HEK293 (cell line): Measurements from ENCODE around the gene PSMC2.

Source experiments
- CTCF ChIA-PET: fragments of 350-600 bp; formaldehyde crosslinking; extraction: SDS; loops from one replicate; lab custom pipeline; 2021; ENCODE audit warnings: antibody characterized with exemption; lab: Yijun Ruan, JAX
- POLR2A ChIA-PET: fragments of 300-600 bp; formaldehyde crosslinking; extraction: SDS; loops from one replicate; lab custom pipeline; 2020; ENCODE audit warnings: antibody characterized with exemption, inconsistent platforms; lab: Yijun Ruan, JAX
- H3K27ac ChIP-seq: fragments of 200-500 bp; sonication (Bioruptor generic); 2 replicates; pipeline ENCODE4 v1.5.1; 2014; ENCODE audit warnings: low read depth, low read length, control low read depth, inconsistent platforms; ENCODE audit errors: extremely low read depth
- H3K36me3 ChIP-seq, 2 experiments: fragments of 200-500 bp in 1 of 2; sonication (Bioruptor generic) in 1 of 2; 1 replicate in 1 of 2; 2 replicates in 1 of 2; pipeline ENCODE4 v1.5.1; 2014 to 2017; ENCODE audit warnings: inconsistent platforms in 2 of 2, low read length in 2 of 2; ENCODE audit not compliant: control insufficient read depth in 2 of 2, insufficient read depth in 1 of 2
- H3K4me1 ChIP-seq: fragments of 200-500 bp; sonication (Bioruptor generic); 2 replicates; pipeline ENCODE4 v1.5.1; 2014; ENCODE audit warnings: mild to moderate bottlenecking, low read length, inconsistent platforms; ENCODE audit not compliant: control insufficient read depth, insufficient read depth
- H3K4me3 ChIP-seq: 2 replicates; pipeline ENCODE4 v1.5.1; 2011; ENCODE audit warnings: low read depth, mild to moderate bottlenecking, control low read depth, low read length, moderate library complexity
- H3K9me3 ChIP-seq: fragments of 200-500 bp; sonication (Bioruptor generic); 2 replicates; pipeline ENCODE4 v1.5.1; 2014; ENCODE audit warnings: low read depth, low read length, inconsistent platforms; ENCODE audit not compliant: control insufficient read depth, insufficient read depth
- ELK4 ChIP-seq: IDR thresholded peaks from 2 replicates; pipeline ENCODE4 v1.6.1; 2011; ENCODE audit warnings: mild to moderate bottlenecking, low read depth, low read length, borderline replicate concordance
- HOXD13 ChIP-seq: sonication (generic); formaldehyde crosslinking; IDR thresholded peaks from 2 replicates; pipeline ENCODE4 v1.8.0; 2022; ENCODE audit warnings: missing genetic modification reagents, borderline replicate concordance
- PATZ1 ChIP-seq: fragments of 450-650 bp; formaldehyde crosslinking; IDR thresholded peaks from 2 replicates; pipeline ENCODE4 v1.5.1; 2016; ENCODE audit warnings: missing biosample characterization, missing genetic modification characterization
- SCRT2 ChIP-seq: fragments of 450-650 bp; formaldehyde crosslinking; IDR thresholded peaks from 2 replicates; pipeline ENCODE4 v1.5.1; 2016; ENCODE audit warnings: missing biosample characterization, missing genetic modification characterization
- ZBTB10 ChIP-seq: fragments of 450-650 bp; formaldehyde crosslinking; IDR thresholded peaks from 2 replicates; pipeline ENCODE4 v1.5.1; 2016; ENCODE audit warnings: missing biosample characterization, missing genetic modification characterization
- ZBTB49 ChIP-seq: fragments of 450-650 bp; formaldehyde crosslinking; IDR thresholded peaks from 2 replicates; pipeline ENCODE4 v1.5.1; 2016; ENCODE audit warnings: missing biosample characterization, missing genetic modification characterization, low read depth
- ZNF175 ChIP-seq: fragments of 450-650 bp; formaldehyde crosslinking; IDR thresholded peaks from 2 replicates; pipeline ENCODE4 v1.5.1; 2016; ENCODE audit warnings: missing biosample characterization, missing genetic modification characterization
- ZNF274 ChIP-seq, 2 experiments: fragments of 200-500 bp in 1 of 2; fragments of 450-650 bp in 1 of 2; sonication (Bioruptor generic) in 1 of 2; formaldehyde crosslinking in 1 of 2; IDR thresholded peaks; 2 replicates each; pipeline versions ENCODE4 v1.5.1 to v1.6.1; 2014 to 2016; ENCODE audit warnings: borderline replicate concordance in 1 of 2, inconsistent platforms in 1 of 2, low read length in 1 of 2, missing biosample characterization in 1 of 2, missing genetic modification characterization in 1 of 2
- ZNF394 ChIP-seq: fragments of 450-650 bp; formaldehyde crosslinking; IDR thresholded peaks from 2 replicates; pipeline ENCODE4 v1.5.1; 2016; ENCODE audit warnings: missing biosample characterization, missing genetic modification characterization, mild to moderate bottlenecking, moderate library complexity, borderline replicate concordance
- ZNF670 ChIP-seq: fragments of 450-650 bp; formaldehyde crosslinking; IDR thresholded peaks from 2 replicates; pipeline ENCODE4 v1.5.1; 2016; ENCODE audit warnings: missing biosample characterization, missing genetic modification characterization, low read depth
- ZNF777 ChIP-seq: fragments of 450-650 bp; formaldehyde crosslinking; IDR thresholded peaks from 2 replicates; pipeline ENCODE4 v1.5.1; 2017; ENCODE audit warnings: missing biosample characterization, missing genetic modification characterization, borderline replicate concordance
- ZSCAN23 ChIP-seq: fragments of 450-650 bp; formaldehyde crosslinking; IDR thresholded peaks from 2 replicates; pipeline ENCODE4 v1.5.1; 2016; ENCODE audit warnings: missing biosample characterization, missing genetic modification characterization

The PSMC2 gene

GRCh38 chr7:103336761-103337160, 10.7 kb upstream of the PSMC2 start:
- CTCF ChIA-PET, result no interaction called here
- Histone ChIP-seq H3K4me1 (no peaks in the 10 kb centered on the region), H3K9me3 (no peaks in the 10 kb centered on the region), H3K4me3 (no peak overlapping the region), H3K27ac (no peak overlapping the region), H3K36me3 (peaks cover 64 to 70% of the 10 kb centered on the region in 2 experiments)
- TF ChIP-seq ZNF274 (IDR thresholded peaks at IDR 0.05; ENCODE audit: low read length) (no peak), ZNF274 (tag by site-specific recombination; IDR thresholded peaks at IDR 0.05; ENCODE audit: borderline replicate concordance) (no peak), PATZ1 (tag by site-specific recombination) (no peak), HOXD13 (CRISPR knock-in tag) (no peak), ZNF777 (tag by site-specific recombination) (no peak)
- POLR2A ChIA-PET, result no interaction called here

- Histone ChIP-seq H3K27ac (no peak overlapping the region), H3K36me3 (peaks cover 58 to 62% of the 10 kb centered on the region in 2 experiments), H3K4me1 (no peaks in the 10 kb centered on the region), H3K9me3 (no peaks in the 10 kb centered on the region), H3K4me3 (no peak overlapping the region)
- ChIA-PET CTCF (interaction anchor here (0.6 kb wide), 1 partner anchor 41 kb away, joined by 6 read pairs; no protein-coding TSS in a partner anchor), POLR2A (no interaction called here)
- TF ChIP-seq SCRT2, result peak; percentile 73
- no peak for TF ChIP-seq ZBTB49 (tag by site-specific recombination)
These were observed 8.6 kb upstream of the PSMC2 start for GRCh38 chr7:103338864-103339263.

- no peak for TF ChIP-seq ELK4
- Histone ChIP-seq H3K27ac (no peak overlapping the region), H3K4me1 (no peaks in the 10 kb centered on the region), H3K9me3 (no peaks in the 10 kb centered on the region), H3K4me3 (no peak overlapping the region), H3K36me3 (peaks cover 34 to 46% of the 10 kb centered on the region in 2 experiments)
- ChIA-PET POLR2A (no interaction called here), CTCF (no interaction called here)
These were observed 6.0 kb upstream of the PSMC2 start for GRCh38 chr7:103341466-103341865.

GRCh38 chr7:103343332-103343731, 4.1 kb upstream of the PSMC2 start:
- TF ChIP-seq ZNF175 (tag by site-specific recombination), result no peak
- no peak for TF ChIP-seq ZSCAN23 (tag by site-specific recombination)
- TF ChIP-seq ZNF670 (tag by site-specific recombination), result no peak
- no peak for TF ChIP-seq ZBTB10 (tag by site-specific recombination)
- no peak for TF ChIP-seq ZNF394
- H3K4me3 ChIP-seq, result peak overlapping the region; percentile 85
- H3K27ac ChIP-seq, result no peak overlapping the region
- peaks cover 18 to 31% of the 10 kb centered on the region in 2 experiments for H3K36me3 ChIP-seq
- H3K4me1 ChIP-seq, result no peaks in the 10 kb centered on the region
- H3K9me3 ChIP-seq, result no peaks in the 10 kb centered on the region
- POLR2A ChIA-PET, result interaction anchor here (0.6 kb wide), 1 partner anchor 16 kb away, joined by 4 read pairs; no protein-coding TSS in a partner anchor
- CTCF ChIA-PET, result interaction anchor here (0.7 kb wide), 1 partner anchor 16 kb away, joined by 3 read pairs; no protein-coding TSS in a partner anchor
